GM23338 (cell line): ENCODE data around the gene CDKN1A. TPM values are rescaled to one million over a fixed set of nuclear protein-coding genes. Genes with fewer than 3 reads are reported as not detected.

Source experiments
- ATAC-seq: fragments of 200-7000 bp; cut with Tn5 transposase; 3 replicates; pipeline ENCODE4 v1.9.1; 2020
- DNase-seq: peaks from one replicate; pipeline ENCODE4 v3.0.0-alpha.2; 2015; ENCODE audit warnings: low spot score
- H2AFZ ChIP-seq: fragments of 200-600 bp; sonication (generic); 2 replicates; pipeline ENCODE4 v1.8.0; 2016; ENCODE audit warnings: antibody characterized with exemption, mild to moderate bottlenecking, moderate library complexity
- H3F3A ChIP-seq: fragments of 200-600 bp; sonication (generic); replicated peaks from 2 replicates; pipeline ENCODE4 v1.8.0; 2017; ENCODE audit warnings: antibody characterized with exemption, mixed run types, low read depth
- H3K27ac ChIP-seq: fragments of 200-600 bp; sonication (generic); 2 replicates; pipeline ENCODE4 v1.6.1; 2016; ENCODE audit warnings: low read depth
- H3K27me3 ChIP-seq: fragments of 200-600 bp; sonication (generic); 2 replicates; pipeline ENCODE4 v1.8.0; 2016; ENCODE audit warnings: mild to moderate bottlenecking, mixed run types, moderate library complexity; ENCODE audit not compliant: insufficient read depth
- H3K36me3 ChIP-seq: fragments of 200-600 bp; sonication (generic); 2 replicates; pipeline ENCODE4 v1.8.0; 2016; ENCODE audit warnings: mild to moderate bottlenecking; ENCODE audit not compliant: insufficient read depth
- H3K4me1 ChIP-seq: fragments of 200-600 bp; sonication (generic); 2 replicates; pipeline ENCODE4 v1.8.0; 2016; ENCODE audit warnings: mild to moderate bottlenecking, moderate library complexity; ENCODE audit not compliant: insufficient read depth
- H3K4me2 ChIP-seq: fragments of 200-600 bp; sonication (generic); 2 replicates; pipeline ENCODE4 v1.7.1; 2017; ENCODE audit warnings: mixed run types
- H3K4me3 ChIP-seq: fragments of 200-600 bp; sonication (generic); 2 replicates; pipeline ENCODE4 v1.6.1; 2016; ENCODE audit warnings: mixed run types
- H3K79me2 ChIP-seq: fragments of 200-600 bp; sonication (generic); replicated peaks from 2 replicates; pipeline ENCODE4 v1.8.0; 2017; ENCODE audit warnings: mild to moderate bottlenecking; ENCODE audit not compliant: insufficient read depth
- H3K9me2 ChIP-seq: fragments of 200-600 bp; sonication (generic); 2 replicates; pipeline ENCODE4 v1.8.0; 2017; ENCODE audit not compliant: insufficient read depth
- H4K20me1 ChIP-seq: fragments of 200-600 bp; sonication (generic); replicated peaks from 2 replicates; pipeline ENCODE4 v1.8.0; 2017; ENCODE audit warnings: mild to moderate bottlenecking; ENCODE audit not compliant: insufficient read depth
- H3K27ac Mint-ChIP-seq: 2 replicates; pipeline ENCODE4 v1.8.0; 2020; ENCODE audit warnings: inconsistent platforms, mild to moderate bottlenecking, moderate library complexity, mixed read lengths
- H3K27me3 Mint-ChIP-seq: 3 replicates; pipeline ENCODE4 v1.8.0; 2022; ENCODE audit warnings: low read depth, mild to moderate bottlenecking, moderate library complexity, mixed read lengths, inconsistent platforms; ENCODE audit not compliant: insufficient read depth, poor library complexity
- H3K36me3 Mint-ChIP-seq: 3 replicates; pipeline ENCODE4 v1.8.0; 2021; ENCODE audit warnings: low read depth, mild to moderate bottlenecking, inconsistent platforms, moderate library complexity, mixed read lengths
- H3K4me1 Mint-ChIP-seq: 3 replicates; pipeline ENCODE4 v1.8.0; 2020; ENCODE audit warnings: mild to moderate bottlenecking, inconsistent platforms, mixed read lengths
- H3K4me3 Mint-ChIP-seq: 3 replicates; pipeline ENCODE4 v1.8.0; 2021; ENCODE audit warnings: moderate library complexity, mild to moderate bottlenecking, inconsistent platforms, mixed read lengths
- H3K9me3 Mint-ChIP-seq: 3 replicates; pipeline ENCODE4 v1.8.0; 2020; ENCODE audit warnings: moderate library complexity, mild to moderate bottlenecking, inconsistent platforms, mixed read lengths
- CTCF ChIP-seq, 2 experiments: fragments of 200-600 bp in 1 of 2; sonication (generic) in 1 of 2; conservative IDR thresholded peaks; 2 replicates each; pipeline versions ENCODE4 v1.5.1 to v1.6.1; 2016 to 2017; ENCODE audit warnings: antibody characterized with exemption in 2 of 2, low read depth in 2 of 2, mild to moderate bottlenecking in 2 of 2, moderate library complexity in 1 of 2
- EZH2 ChIP-seq: fragments of 200-600 bp; sonication (generic); IDR thresholded peaks from one replicate; pipeline ENCODE4 v1.8.0; 2017; ENCODE audit warnings: antibody characterized with exemption, mild to moderate bottlenecking, low read depth; ENCODE audit not compliant: unreplicated experiment
- EZH2phosphoT487 ChIP-seq: fragments of 200-600 bp; sonication (generic); IDR thresholded peaks from one replicate; pipeline ENCODE4 v1.8.1; 2018; ENCODE audit warnings: antibody characterized with exemption; ENCODE audit not compliant: unreplicated experiment
- JUNB ChIP-seq: IDR thresholded peaks from one replicate; pipeline ENCODE4 v1.6.1; 2016; ENCODE audit warnings: antibody characterized with exemption; ENCODE audit not compliant: unreplicated experiment
- NANOG ChIP-seq: IDR thresholded peaks from 2 replicates; pipeline ENCODE4 v1.6.1; 2016; ENCODE audit warnings: antibody characterized with exemption, borderline replicate concordance
- POLR2AphosphoS5 ChIP-seq: IDR thresholded peaks from 2 replicates; pipeline ENCODE4 v1.6.1; 2016; ENCODE audit warnings: antibody characterized with exemption, low read depth
- STAT1 ChIP-seq: IDR thresholded peaks from one replicate; pipeline ENCODE4 v1.6.1; 2016; ENCODE audit warnings: antibody characterized with exemption; ENCODE audit not compliant: unreplicated experiment
- ZNF114 ChIP-seq: fragments of 250-450 bp; sonication (Bioruptor Pico); IDR thresholded peaks from 2 replicates; pipeline ENCODE4 v1.5.0; 2020; ENCODE audit warnings: mild to moderate bottlenecking, moderate library complexity
- ZNF331 ChIP-seq: fragments of 250-450 bp; sonication (Bioruptor Pico); IDR thresholded peaks from 2 replicates; pipeline ENCODE4 v1.5.0; 2020; ENCODE audit warnings: low read depth, mild to moderate bottlenecking, moderate library complexity
- polyA plus RNA-seq: library from polyadenylated mRNA; unstranded; fragments of >200 nt; fragmentation: Nextera tagmentation; extraction: Ambion mirVana; gene quantifications from 2 replicates; pipeline ENCODE4 v1.2.1, GENCODE V29; 2016
- total RNA-seq: library from RNA; depleted of rRNA; stranded (reverse); fragments of >200 nt; shearing (Covaris generic); gene quantifications from 2 replicates; pipeline ENCODE4 v1.2.3, GENCODE V29; 2014
- TF ChIP-seq, protein P1 (sequence below): IDR thresholded peaks from one replicate; pipeline ENCODE4 v1.6.1; 2018; ENCODE audit warnings: antibody characterized with exemption; ENCODE audit not compliant: unreplicated experiment
- TF ChIP-seq, protein P2 (sequence below): IDR thresholded peaks from 2 replicates; pipeline ENCODE4 v1.6.1; 2016; ENCODE audit warnings: antibody characterized with exemption
- TF ChIP-seq, protein P3 (sequence below): fragments of 250-450 bp; sonication (Bioruptor Pico); IDR thresholded peaks from 2 replicates; pipeline ENCODE4 v1.5.0; 2020; ENCODE audit warnings: mild to moderate bottlenecking, moderate library complexity

The CDKN1A gene
- total and polyA plus RNA-seq, 2 experiments from 2014 or later = 31.5 to 45.6 TPM

DNA sequence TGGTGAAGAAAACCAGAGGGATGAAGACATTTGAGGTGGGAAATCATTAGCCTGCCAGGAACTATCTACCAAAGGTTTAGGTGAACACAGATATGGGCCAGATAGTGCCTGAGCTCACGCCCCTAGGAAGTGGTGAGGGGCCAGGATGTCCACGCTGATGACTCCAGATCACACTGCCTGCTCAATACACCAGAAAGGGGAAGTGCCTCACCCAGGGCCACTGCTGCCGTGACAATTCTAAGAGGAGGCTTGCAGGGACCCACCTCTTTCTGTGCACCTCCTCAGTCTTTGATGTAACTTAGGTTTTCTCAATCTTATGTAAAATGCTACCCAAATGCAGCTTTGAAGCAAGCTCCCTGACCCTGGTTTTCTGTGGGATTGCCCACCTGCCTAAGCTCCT lies 13.7 kb downstream of the CDKN1A start:
- Mint-ChIP-seq H3K27ac (no peak overlapping the region), H3K27me3 (peaks cover 4% of the 10 kb centered on the region), H3K4me1 (peaks cover 2% of the 10 kb centered on the region; the same call in 2 of the 3 replicates), H3K36me3 (no peaks in the 10 kb centered on the region), H3K9me3 (no peaks in the 10 kb centered on the region), H3K4me3 (no peak overlapping the region)
- Histone ChIP-seq H4K20me1 (no peaks in the 10 kb centered on the region; the same call in 1 of the 2 replicates), H3K36me3 (peaks cover 5% of the 10 kb centered on the region; the same call in 1 of the 2 replicates), H3K9me2 (no peaks in the 10 kb centered on the region), H2AFZ (peak overlapping the region; percentile 3; the same call in 1 of the 2 replicates), H3K27ac (no peak overlapping the region), H3K4me1 (no peaks in the 10 kb centered on the region), H3K27me3 (no peaks in the 10 kb centered on the region), H3K4me2 (no peak overlapping the region), H3F3A (no peaks in the 10 kb centered on the region), H3K4me3 (no peak overlapping the region), H3K79me2 (no peaks in the 10 kb centered on the region)
- DNase-seq = no peak
- TF ChIP-seq JUNB (no peak), EZH2 (no peak), NANOG (no peak), POLR2AphosphoS5 (no peak), STAT1 (no peak), EZH2phosphoT487 (no peak), ZNF331 (CRISPR knock-in tag) (no peak), CTCF (conservative IDR thresholded peaks at IDR 0.05; ENCODE audit: low read depth in 2 of 2) (no peak), ZNF114 (CRISPR knock-in tag) (no peak)
- TF ChIP-seq, protein P1, sequence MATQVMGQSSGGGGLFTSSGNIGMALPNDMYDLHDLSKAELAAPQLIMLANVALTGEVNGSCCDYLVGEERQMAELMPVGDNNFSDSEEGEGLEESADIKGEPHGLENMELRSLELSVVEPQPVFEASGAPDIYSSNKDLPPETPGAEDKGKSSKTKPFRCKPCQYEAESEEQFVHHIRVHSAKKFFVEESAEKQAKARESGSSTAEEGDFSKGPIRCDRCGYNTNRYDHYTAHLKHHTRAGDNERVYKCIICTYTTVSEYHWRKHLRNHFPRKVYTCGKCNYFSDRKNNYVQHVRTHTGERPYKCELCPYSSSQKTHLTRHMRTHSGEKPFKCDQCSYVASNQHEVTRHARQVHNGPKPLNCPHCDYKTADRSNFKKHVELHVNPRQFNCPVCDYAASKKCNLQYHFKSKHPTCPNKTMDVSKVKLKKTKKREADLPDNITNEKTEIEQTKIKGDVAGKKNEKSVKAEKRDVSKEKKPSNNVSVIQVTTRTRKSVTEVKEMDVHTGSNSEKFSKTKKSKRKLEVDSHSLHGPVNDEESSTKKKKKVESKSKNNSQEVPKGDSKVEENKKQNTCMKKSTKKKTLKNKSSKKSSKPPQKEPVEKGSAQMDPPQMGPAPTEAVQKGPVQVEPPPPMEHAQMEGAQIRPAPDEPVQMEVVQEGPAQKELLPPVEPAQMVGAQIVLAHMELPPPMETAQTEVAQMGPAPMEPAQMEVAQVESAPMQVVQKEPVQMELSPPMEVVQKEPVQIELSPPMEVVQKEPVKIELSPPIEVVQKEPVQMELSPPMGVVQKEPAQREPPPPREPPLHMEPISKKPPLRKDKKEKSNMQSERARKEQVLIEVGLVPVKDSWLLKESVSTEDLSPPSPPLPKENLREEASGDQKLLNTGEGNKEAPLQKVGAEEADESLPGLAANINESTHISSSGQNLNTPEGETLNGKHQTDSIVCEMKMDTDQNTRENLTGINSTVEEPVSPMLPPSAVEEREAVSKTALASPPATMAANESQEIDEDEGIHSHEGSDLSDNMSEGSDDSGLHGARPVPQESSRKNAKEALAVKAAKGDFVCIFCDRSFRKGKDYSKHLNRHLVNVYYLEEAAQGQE = no peak
- TF ChIP-seq, protein P2, sequence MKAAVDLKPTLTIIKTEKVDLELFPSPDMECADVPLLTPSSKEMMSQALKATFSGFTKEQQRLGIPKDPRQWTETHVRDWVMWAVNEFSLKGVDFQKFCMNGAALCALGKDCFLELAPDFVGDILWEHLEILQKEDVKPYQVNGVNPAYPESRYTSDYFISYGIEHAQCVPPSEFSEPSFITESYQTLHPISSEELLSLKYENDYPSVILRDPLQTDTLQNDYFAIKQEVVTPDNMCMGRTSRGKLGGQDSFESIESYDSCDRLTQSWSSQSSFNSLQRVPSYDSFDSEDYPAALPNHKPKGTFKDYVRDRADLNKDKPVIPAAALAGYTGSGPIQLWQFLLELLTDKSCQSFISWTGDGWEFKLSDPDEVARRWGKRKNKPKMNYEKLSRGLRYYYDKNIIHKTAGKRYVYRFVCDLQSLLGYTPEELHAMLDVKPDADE = no peak
- TF ChIP-seq, protein P3, sequence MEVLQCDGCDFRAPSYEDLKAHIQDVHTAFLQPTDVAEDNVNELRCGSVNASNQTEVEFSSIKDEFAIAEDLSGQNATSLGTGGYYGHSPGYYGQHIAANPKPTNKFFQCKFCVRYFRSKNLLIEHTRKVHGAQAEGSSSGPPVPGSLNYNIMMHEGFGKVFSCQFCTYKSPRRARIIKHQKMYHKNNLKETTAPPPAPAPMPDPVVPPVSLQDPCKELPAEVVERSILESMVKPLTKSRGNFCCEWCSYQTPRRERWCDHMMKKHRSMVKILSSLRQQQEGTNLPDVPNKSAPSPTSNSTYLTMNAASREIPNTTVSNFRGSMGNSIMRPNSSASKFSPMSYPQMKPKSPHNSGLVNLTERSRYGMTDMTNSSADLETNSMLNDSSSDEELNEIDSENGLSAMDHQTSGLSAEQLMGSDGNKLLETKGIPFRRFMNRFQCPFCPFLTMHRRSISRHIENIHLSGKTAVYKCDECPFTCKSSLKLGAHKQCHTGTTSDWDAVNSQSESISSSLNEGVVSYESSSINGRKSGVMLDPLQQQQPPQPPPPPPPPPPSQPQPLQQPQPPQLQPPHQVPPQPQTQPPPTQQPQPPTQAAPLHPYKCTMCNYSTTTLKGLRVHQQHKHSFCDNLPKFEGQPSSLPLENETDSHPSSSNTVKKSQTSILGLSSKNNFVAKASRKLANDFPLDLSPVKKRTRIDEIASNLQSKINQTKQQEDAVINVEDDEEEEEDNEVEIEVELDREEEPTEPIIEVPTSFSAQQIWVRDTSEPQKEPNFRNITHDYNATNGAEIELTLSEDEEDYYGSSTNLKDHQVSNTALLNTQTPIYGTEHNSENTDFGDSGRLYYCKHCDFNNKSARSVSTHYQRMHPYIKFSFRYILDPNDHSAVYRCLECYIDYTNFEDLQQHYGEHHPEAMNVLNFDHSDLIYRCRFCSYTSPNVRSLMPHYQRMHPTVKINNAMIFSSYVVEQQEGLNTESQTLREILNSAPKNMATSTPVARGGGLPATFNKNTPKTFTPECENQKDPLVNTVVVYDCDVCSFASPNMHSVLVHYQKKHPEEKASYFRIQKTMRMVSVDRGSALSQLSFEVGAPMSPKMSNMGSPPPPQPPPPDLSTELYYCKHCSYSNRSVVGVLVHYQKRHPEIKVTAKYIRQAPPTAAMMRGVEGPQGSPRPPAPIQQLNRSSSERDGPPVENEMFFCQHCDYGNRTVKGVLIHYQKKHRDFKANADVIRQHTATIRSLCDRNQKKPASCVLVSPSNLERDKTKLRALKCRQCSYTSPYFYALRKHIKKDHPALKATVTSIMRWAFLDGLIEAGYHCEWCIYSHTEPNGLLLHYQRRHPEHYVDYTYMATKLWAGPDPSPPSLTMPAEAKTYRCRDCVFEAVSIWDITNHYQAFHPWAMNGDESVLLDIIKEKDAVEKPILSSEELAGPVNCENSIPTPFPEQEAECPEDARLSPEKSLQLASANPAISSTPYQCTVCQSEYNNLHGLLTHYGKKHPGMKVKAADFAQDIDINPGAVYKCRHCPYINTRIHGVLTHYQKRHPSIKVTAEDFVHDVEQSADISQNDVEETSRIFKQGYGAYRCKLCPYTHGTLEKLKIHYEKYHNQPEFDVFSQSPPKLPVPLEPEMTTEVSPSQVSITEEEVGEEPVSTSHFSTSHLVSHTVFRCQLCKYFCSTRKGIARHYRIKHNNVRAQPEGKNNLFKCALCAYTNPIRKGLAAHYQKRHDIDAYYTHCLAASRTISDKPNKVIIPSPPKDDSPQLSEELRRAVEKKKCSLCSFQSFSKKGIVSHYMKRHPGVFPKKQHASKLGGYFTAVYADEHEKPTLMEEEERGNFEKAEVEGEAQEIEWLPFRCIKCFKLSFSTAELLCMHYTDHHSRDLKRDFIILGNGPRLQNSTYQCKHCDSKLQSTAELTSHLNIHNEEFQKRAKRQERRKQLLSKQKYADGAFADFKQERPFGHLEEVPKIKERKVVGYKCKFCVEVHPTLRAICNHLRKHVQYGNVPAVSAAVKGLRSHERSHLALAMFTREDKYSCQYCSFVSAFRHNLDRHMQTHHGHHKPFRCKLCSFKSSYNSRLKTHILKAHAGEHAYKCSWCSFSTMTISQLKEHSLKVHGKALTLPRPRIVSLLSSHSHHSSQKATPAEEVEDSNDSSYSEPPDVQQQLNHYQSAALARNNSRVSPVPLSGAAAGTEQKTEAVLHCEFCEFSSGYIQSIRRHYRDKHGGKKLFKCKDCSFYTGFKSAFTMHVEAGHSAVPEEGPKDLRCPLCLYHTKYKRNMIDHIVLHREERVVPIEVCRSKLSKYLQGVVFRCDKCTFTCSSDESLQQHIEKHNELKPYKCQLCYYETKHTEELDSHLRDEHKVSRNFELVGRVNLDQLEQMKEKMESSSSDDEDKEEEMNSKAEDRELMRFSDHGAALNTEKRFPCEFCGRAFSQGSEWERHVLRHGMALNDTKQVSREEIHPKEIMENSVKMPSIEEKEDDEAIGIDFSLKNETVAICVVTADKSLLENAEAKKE (CRISPR knock-in tag) = no peak
- no peak for ATAC-seq
